Measurements from ENCODE around the gene PPM1H. TPM values are rescaled to one million over a fixed set of nuclear protein-coding genes. Genes with fewer than 3 reads are reported as not detected.

PPM1H gene
- total RNA-seq, 4 donors from 2014 or later = 0.09 to 7.6 (median 0.76) TPM; not detected in 1

DNA sequence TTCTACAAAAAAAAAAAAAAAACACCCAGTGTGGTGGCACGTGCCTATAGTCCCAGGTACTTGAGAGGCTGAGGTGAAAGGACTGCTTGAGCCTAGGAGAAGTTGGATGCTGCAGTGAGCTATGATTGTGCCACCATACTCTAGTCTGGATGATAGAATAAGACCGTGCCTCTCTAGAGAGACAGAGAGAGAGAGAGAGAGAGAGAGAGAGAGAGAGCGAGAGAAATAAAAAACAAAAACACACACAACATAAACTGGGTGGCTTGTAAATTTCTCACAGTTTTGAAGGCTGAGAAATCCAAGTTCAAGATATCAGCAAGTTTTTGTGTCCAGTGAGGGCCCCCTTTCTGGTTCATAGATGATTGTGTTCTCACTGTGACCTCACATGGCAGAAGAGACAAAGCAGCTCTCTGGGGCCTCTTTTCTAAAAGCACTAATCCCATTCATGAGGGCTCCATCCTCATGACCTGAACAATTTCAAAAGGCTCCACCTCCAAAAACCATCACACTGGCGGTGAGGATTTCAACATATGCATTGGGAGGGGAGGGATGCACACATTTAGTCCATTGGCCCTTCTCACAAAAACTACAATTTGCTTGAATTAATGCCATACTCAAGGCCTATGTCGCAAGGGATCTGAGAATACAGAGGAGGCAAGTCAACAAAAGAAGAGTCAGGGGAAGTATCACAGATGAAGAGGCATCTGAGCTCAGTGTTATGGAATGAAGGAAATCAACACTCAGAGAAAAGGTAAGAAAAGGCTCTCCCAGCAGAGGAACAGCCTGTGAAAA lies 94.9 kb downstream of the PPM1H start:
- H3K36me3 ChIP-seq = no peaks in the 10 kb centered on the region

DNA sequence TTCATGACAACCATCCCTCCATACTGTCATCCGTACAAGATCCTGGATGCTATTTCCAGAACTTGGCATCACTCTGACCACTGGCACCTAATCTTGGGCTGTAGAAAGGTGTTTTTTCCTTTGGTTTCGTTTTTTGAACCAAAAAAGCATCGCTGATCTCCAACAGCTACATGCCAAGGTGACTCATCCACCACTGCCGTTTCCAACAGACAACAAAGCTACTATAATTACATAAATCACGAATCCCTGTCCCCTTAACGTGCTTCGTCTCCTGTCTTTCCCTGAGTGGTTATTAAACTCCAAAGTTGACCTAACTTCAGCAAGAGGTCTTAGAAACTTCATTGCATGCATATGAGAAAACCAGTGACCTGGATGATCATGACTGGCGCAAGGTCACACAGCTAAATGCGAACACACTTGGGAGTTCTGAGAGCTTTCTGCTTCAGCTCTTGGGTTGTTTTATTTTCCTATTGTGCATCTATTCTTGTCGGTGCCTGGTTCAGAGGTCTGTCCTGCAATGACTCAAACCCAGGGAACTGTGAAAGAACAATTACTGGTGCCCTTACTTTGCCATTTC lies 99.9 kb downstream of the PPM1H start:
- 35 to 45% methylated on average over 9 to 10 of the region's 10 CpGs for WGBS, 2 donors
- Histone ChIP-seq H3K27ac (peak overlapping the region in 1 of 4 donors; percentile 54), H3K9me3 (no peaks in the 10 kb centered on the region), H3K27me3 (no peaks in the 10 kb centered on the region), H3K4me1 (no peaks in the 10 kb centered on the region), H3K4me3 (no peak overlapping the region), H3K36me3 (no peaks in the 10 kb centered on the region)
- intact Hi-C loops (cut with DNase I) = no loop called here
- TF ChIP-seq POLR2A (IDR thresholded peaks at IDR 0.05) = no peak
- TF ChIP-seq, protein P1, sequence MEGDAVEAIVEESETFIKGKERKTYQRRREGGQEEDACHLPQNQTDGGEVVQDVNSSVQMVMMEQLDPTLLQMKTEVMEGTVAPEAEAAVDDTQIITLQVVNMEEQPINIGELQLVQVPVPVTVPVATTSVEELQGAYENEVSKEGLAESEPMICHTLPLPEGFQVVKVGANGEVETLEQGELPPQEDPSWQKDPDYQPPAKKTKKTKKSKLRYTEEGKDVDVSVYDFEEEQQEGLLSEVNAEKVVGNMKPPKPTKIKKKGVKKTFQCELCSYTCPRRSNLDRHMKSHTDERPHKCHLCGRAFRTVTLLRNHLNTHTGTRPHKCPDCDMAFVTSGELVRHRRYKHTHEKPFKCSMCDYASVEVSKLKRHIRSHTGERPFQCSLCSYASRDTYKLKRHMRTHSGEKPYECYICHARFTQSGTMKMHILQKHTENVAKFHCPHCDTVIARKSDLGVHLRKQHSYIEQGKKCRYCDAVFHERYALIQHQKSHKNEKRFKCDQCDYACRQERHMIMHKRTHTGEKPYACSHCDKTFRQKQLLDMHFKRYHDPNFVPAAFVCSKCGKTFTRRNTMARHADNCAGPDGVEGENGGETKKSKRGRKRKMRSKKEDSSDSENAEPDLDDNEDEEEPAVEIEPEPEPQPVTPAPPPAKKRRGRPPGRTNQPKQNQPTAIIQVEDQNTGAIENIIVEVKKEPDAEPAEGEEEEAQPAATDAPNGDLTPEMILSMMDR (IDR thresholded peaks at IDR 0.05) = no peak
- no peak for DNase-seq

More for the DNA sequence above, 94.9 kb downstream of the PPM1H start:
- Histone ChIP-seq H3K4me3 (no peak overlapping the region), H3K27ac (no peak overlapping the region), H3K4me1 (no peaks in the 10 kb centered on the region), H3K9me3 (no peaks in the 10 kb centered on the region), H3K27me3 (no peaks in the 10 kb centered on the region)
- WGBS, 2 donors = 71 to 87% methylated on average over 5 of the region's 5 CpGs
- intact Hi-C loops (cut with DNase I) = no loop called here
- no peak for DNase-seq
- TF ChIP-seq, protein P1 (IDR thresholded peaks at IDR 0.05) = no peak
- TF ChIP-seq POLR2A (IDR thresholded peaks at IDR 0.05) = no peak

DNA sequence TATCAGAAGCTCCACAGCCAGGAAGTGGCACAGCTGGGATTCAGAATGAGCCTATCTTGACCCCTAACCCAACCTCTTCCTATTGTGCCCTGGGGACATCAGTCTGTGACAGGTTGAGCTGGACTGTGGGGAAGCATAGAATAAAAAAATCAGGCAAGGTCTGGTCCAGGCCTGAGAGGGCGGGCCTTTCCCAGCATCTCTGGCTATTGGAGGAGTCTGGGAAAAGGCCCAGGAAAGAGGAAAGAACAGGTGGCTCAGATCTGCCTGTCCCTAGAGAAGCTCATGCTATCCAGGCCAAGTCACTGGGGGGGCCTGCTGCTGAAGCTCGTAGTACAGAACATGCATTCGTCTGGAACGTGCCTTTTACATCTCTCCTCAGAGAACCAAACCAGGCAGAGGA lies 100.5 kb downstream of the PPM1H start:
- WGBS, 2 donors = 66 to 73% methylated on average over 4 of the region's 4 CpGs
- DNase-seq = no peak
- intact Hi-C loops (cut with DNase I) = no loop called here

DNA sequence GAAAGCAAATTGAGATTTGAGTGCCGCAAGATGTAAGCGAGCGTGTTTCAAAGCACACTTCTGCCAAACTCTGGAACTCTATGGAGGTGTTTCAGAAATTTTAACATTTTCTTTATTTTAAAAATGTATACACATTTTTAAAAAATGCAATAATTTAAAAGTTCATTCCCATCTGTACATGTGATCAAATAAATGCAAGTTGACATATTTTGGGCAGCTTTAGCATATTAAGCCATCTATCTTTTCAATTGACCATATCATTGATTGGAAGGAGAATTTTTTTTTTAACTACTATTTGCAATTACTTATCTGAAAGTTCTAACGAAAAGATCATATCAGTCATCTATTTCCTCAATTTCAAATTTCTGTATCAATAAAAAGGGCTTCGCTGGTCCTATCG lies 101.3 kb downstream of the PPM1H start:
- H3K4me1 ChIP-seq = no peaks in the 10 kb centered on the region
- intact Hi-C loops (cut with DNase I) = no loop called here
- no peak for TF ChIP-seq POLR2A (IDR thresholded peaks at IDR 0.05)
- TF ChIP-seq, protein P1 (IDR thresholded peaks at IDR 0.05) = no peak
- DNase-seq = no peak
- no peaks in the 10 kb centered on the region for H3K27me3 ChIP-seq
- H3K36me3 ChIP-seq = no peaks in the 10 kb centered on the region
- 91 to 92% methylated on average over 6 of the region's 6 CpGs for WGBS, 2 donors
- H3K27ac ChIP-seq = no peak overlapping the region
- H3K9me3 ChIP-seq = no peaks in the 10 kb centered on the region
- H3K4me3 ChIP-seq = no peak overlapping the region

More for the DNA sequence above, 100.5 kb downstream of the PPM1H start:
- no peaks in the 10 kb centered on the region for H3K4me1 ChIP-seq
- H3K9me3 ChIP-seq = no peaks in the 10 kb centered on the region
- TF ChIP-seq POLR2A (IDR thresholded peaks at IDR 0.05) = no peak
- TF ChIP-seq, protein P1 (IDR thresholded peaks at IDR 0.05) = no peak
- H3K36me3 ChIP-seq = no peaks in the 10 kb centered on the region
- H3K27ac ChIP-seq = peak overlapping the region in 1 of 4 donors; percentile 54
- no peak overlapping the region for H3K4me3 ChIP-seq
- no peaks in the 10 kb centered on the region for H3K27me3 ChIP-seq

DNA sequence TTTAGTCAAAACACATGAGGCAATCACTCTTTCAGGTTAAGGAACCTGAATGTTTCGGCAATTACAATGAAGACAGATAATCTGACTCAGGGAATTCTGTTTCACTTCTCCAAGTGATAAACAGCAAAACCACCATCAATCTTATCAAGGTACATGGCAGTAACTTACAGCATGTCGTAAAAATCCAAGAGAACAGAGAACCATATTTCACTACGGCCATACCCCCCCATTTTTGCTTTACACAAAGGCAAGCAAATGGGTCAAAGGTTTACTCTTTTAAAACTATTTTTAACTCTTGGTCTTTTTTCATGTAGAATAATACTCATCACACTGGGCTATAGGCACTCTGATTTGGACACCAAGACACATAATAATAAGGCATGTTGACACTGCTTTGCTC lies 102.4 kb downstream of the PPM1H start:
- TF ChIP-seq, protein P1 (IDR thresholded peaks at IDR 0.05) = no peak
- no peak for TF ChIP-seq POLR2A (IDR thresholded peaks at IDR 0.05)
- no peaks in the 10 kb centered on the region for H3K27me3 ChIP-seq
- 55 to 65% methylated on average over 3 of the region's 3 CpGs for WGBS, 2 donors
- no peaks in the 10 kb centered on the region for H3K4me1 ChIP-seq
- no peak overlapping the region for H3K4me3 ChIP-seq
- intact Hi-C loops (cut with DNase I) = no loop called here
- DNase-seq = no peak
- no peak overlapping the region for H3K27ac ChIP-seq
- H3K9me3 ChIP-seq = no peaks in the 10 kb centered on the region
- no peaks in the 10 kb centered on the region for H3K36me3 ChIP-seq
